HepG2 (cell line): ENCODE data around the gene OST4. TPM values are rescaled to one million over a fixed set of nuclear protein-coding genes. Genes with fewer than 3 reads are reported as not detected.

Experiments
- ATAC-seq: fragments of 200-7000 bp; cut with Tn5 transposase; 3 replicates; pipeline ENCODE4 v1.9.1; 2020; ENCODE audit warnings: mild to moderate bottlenecking, moderate library complexity
- BruUV-seq: library from RNA; stranded (reverse); fragments of 400-500 nt; replicated peaks from 2 replicates; lab custom pipeline; 2021; lab: Mats Ljungman, UMichigan
- CTCF ChIA-PET: fragments of 300-600 bp; formaldehyde crosslinking; extraction: SDS; loops from one replicate; lab custom pipeline; 2021; ENCODE audit warnings: low total read pairs, inconsistent platforms, low intra/inter-chr PET ratio; lab: Yijun Ruan, JAX
- POLR2A ChIA-PET: fragments of 350-600 bp; sonication (Branson Sonifier 250); formaldehyde crosslinking; loops from one replicate; lab custom pipeline; 2020; ENCODE audit warnings: antibody characterized with exemption, inconsistent platforms; lab: Yijun Ruan, JAX
- DNase-seq: peaks from one replicate; pipeline ENCODE4 v3.0.0-alpha.2; 2015; ENCODE audit warnings: low spot score
- FAIRE-seq: peaks from 3 replicates; lab custom pipeline; 2011; peaks lifted over from hg19 to GRCh38; lab: Jason Lieb, UNC
- H2AFZ ChIP-seq: one replicate; pipeline ENCODE4 v1.6.1; 2011; ENCODE audit warnings: low read length, inconsistent platforms
- H3K27ac ChIP-seq: fragments of 300-600 bp; 3 replicates; pipeline ENCODE4 v1.8.0; 2011; ENCODE audit warnings: mixed run types, mild to moderate bottlenecking, mixed read lengths, low read length, inconsistent platforms; ENCODE audit not compliant: insufficient read depth; ENCODE audit errors: extremely low read length
- H3K27me3 ChIP-seq, 2 experiments: fragments of 200-600 bp in 1 of 2; 2 replicates in 1 of 2; 3 replicates in 1 of 2; pipeline versions ENCODE4 v1.6.0 to v1.8.0; 2011; ENCODE audit warnings: low read length in 2 of 2, mild to moderate bottlenecking in 2 of 2, moderate library complexity in 2 of 2, inconsistent platforms in 1 of 2; ENCODE audit not compliant: insufficient read depth in 2 of 2, control insufficient read depth in 1 of 2
- H3K36me3 ChIP-seq, 2 experiments: fragments of 200-600 bp in 1 of 2; replicated peaks in 1 of 2; 2 replicates in 1 of 2; 3 replicates in 1 of 2; pipeline versions ENCODE4 v1.5.1 to v1.8.0; 2011; ENCODE audit warnings: low read length in 2 of 2, inconsistent platforms in 1 of 2; ENCODE audit not compliant: insufficient read depth in 2 of 2, control insufficient read depth in 1 of 2
- H3K4me1 ChIP-seq: 2 replicates; pipeline ENCODE4 v1.5.1; 2012; ENCODE audit warnings: low read length, inconsistent platforms; ENCODE audit not compliant: insufficient read depth
- H3K4me2 ChIP-seq: 2 replicates; pipeline ENCODE4 v1.6.0; 2011; ENCODE audit warnings: low read depth, low read length, inconsistent platforms
- H3K4me3 ChIP-seq, 3 experiments: fragments of 200-600 bp in 1 of 3; sonication (generic), shearing (Covaris generic) in 1 of 3; replicated peaks in 1 of 3; 2 replicates each; pipeline ENCODE4 v1.5.1; 2011 to 2016; ENCODE audit warnings: low read length in 3 of 3, inconsistent platforms in 2 of 3, low read depth in 2 of 3, mild to moderate bottlenecking in 2 of 3, control low read depth in 1 of 3, mixed read lengths in 1 of 3; ENCODE audit not compliant: insufficient read depth in 1 of 3
- H3K79me2 ChIP-seq: one replicate; pipeline ENCODE4 v1.6.1; 2011; ENCODE audit warnings: low read length, inconsistent platforms; ENCODE audit not compliant: insufficient read depth
- H3K9ac ChIP-seq: 2 replicates; pipeline ENCODE4 v1.6.0; 2011; ENCODE audit warnings: mild to moderate bottlenecking, low read depth, low read length, inconsistent platforms; ENCODE audit not compliant: insufficient read depth
- H3K9me3 ChIP-seq: 2 replicates; pipeline ENCODE4 v1.5.1; 2012; ENCODE audit warnings: mild to moderate bottlenecking, low read length
- H4K20me1 ChIP-seq: 2 replicates; pipeline ENCODE4 v1.6.0; 2011; ENCODE audit warnings: inconsistent platforms, mild to moderate bottlenecking, low read length, moderate library complexity; ENCODE audit not compliant: insufficient read depth
- ATF6 ChIP-seq: sonication (generic); formaldehyde crosslinking; conservative IDR thresholded peaks from 2 replicates; pipeline ENCODE4 v1.4.0; 2020; ENCODE audit warnings: missing genetic modification reagents
- HCFC1 ChIP-seq: fragments of 150-350 bp; IDR thresholded peaks from 2 replicates; pipeline ENCODE4 v1.6.1; 2014; ENCODE audit warnings: low read depth, low read length
- KDM2A ChIP-seq: sonication (generic); formaldehyde crosslinking; IDR thresholded peaks from 2 replicates; pipeline ENCODE4 v1.4.0; 2020; ENCODE audit warnings: low read depth, missing genetic modification reagents, borderline replicate concordance
- KLF12 ChIP-seq: sonication (generic); formaldehyde crosslinking; IDR thresholded peaks from 2 replicates; pipeline ENCODE4 v1.4.0; 2020; ENCODE audit warnings: missing genetic modification reagents, borderline replicate concordance
- POLR2G ChIP-seq: fragments of 200-400 bp; formaldehyde crosslinking; IDR thresholded peaks from 2 replicates; pipeline ENCODE4 v1.6.1; 2018; ENCODE audit warnings: mild to moderate bottlenecking, low read depth, low read length, moderate library complexity
- STAG1 ChIP-seq: sonication (generic); formaldehyde crosslinking; IDR thresholded peaks from 2 replicates; pipeline ENCODE4 v1.4.0; 2020; ENCODE audit warnings: missing genetic modification reagents
- ZNF816 ChIP-seq: sonication (generic); formaldehyde crosslinking; IDR thresholded peaks from 2 replicates; pipeline ENCODE4 v1.8.0; 2022; ENCODE audit warnings: missing genetic modification reagents, mild to moderate bottlenecking, borderline replicate concordance
- WGBS: methylation state at CpG from one replicate; pipeline ENCODE4 v1.1.6; 2017; ENCODE audit warnings: low lambda C conversion rate; 5-methylcytosine and 5-hydroxymethylcytosine counted together
- in situ Hi-C: cut with HindIII; loops from 2 replicates; pipeline ENCODE4 v1.10.0; 2017; ENCODE audit warnings: low pct_unique_long_range_greater_than_20kb; ENCODE audit not compliant: extremely low pct_ligation_motif_present
- intact Hi-C: fragments of 100-400 bp; cut with micrococcal nuclease; formaldehyde crosslinking; loops from one replicate; pipeline ENCODE4 v1.10.0; 2022; ENCODE audit not compliant: unreplicated experiment
- polyA plus RNA-seq, 8 experiments: library from polyadenylated mRNA; depleted of rRNA in 3 of 8; stranded (reverse) in 7 of 8; unstranded in 1 of 8; fragments of >200 nt; fragmentation: Illumina TruSeq in 4 of 8; extraction: Trizol in 4 of 8; gene quantifications; 2 replicates each; pipeline versions ENCODE4 v1.2.1 to v1.2.3, GENCODE V29; 2011 to 2016; ENCODE audit warnings: low read depth in 4 of 8, missing spikeins in 1 of 8, mixed read lengths in 1 of 8; ENCODE audit not compliant: insufficient read depth in 1 of 8
- total RNA-seq, 5 experiments: library from RNA; depleted of rRNA; stranded (reverse); fragments of >200 nt; fragmentation: Illumina TruSeq; extraction: Trizol; gene quantifications; 2 replicates each; pipeline ENCODE4 v1.2.3, GENCODE V29; 2016; ENCODE audit warnings: low read depth in 1 of 5
- TF ChIP-seq, protein P1 (sequence below): sonication (generic); formaldehyde crosslinking; IDR thresholded peaks from 2 replicates; pipeline ENCODE4 v1.4.0; 2020; ENCODE audit warnings: missing genetic modification reagents
- TF ChIP-seq, protein P2 (sequence below): sonication (generic); formaldehyde crosslinking; IDR thresholded peaks from 2 replicates; pipeline ENCODE4 v1.5.0; 2020; ENCODE audit warnings: mild to moderate bottlenecking, missing genetic modification reagents, moderate library complexity

OST4 gene
- total and polyA plus RNA-seq, 2 of the 13 experiments (the other 11 are each of a cell fraction or from before 2014, with no cell fraction given): 498 to 584 TPM

DNA sequence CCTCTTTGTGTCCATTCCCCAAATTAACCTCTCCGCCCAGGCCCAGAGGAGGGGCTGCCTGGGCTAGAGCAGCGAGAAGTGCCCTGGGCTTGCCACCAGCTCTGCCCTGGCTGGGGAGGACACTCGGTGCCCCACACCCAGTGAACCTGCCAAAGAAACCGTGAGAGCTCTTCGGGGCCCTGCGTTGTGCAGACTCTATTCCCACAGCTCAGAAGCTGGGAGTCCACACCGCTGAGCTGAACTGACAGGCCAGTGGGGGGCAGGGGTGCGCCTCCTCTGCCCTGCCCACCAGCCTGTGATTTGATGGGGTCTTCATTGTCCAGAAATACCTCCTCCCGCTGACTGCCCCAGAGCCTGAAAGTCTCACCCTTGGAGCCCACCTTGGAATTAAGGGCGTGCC lies 28.6 kb upstream of the OST4 start:
- CTCF ChIA-PET: interaction anchor here (3.3 kb wide), 1 partner anchor 92 kb away, joined by 43 read pairs; no protein-coding TSS in a partner anchor
- Histone ChIP-seq H4K20me1 (no peaks in the 10 kb centered on the region), H3K4me3 (no peak overlapping the region), H2AFZ (no peak overlapping the region), H3K9me3 (no peaks in the 10 kb centered on the region), H3K4me1 (peaks cover 21% of the 10 kb centered on the region), H3K36me3 (peaks cover 4 to 33% of the 10 kb centered on the region in 2 experiments), H3K27ac (no peak overlapping the region), H3K79me2 (peaks cover 3% of the 10 kb centered on the region), H3K4me2 (no peak overlapping the region), H3K27me3 (no peaks in the 10 kb centered on the region), H3K9ac (no peak overlapping the region)
- intact Hi-C loops: no loop called here
- WGBS: 94% methylated on average over 10 of the region's 10 CpGs
- POLR2A ChIA-PET: no interaction called here
- FAIRE-seq (no peak), DNase-seq (no peak), ATAC-seq (no peak)
- no TSS peak for BruUV-seq
- no peak for TF ChIP-seq HCFC1
- no peak for TF ChIP-seq ATF6 (CRISPR knock-in tag)
- TF ChIP-seq STAG1: 0 out of 2 replicates have a peak, but pooled peaks have one; percentile 22
- TF ChIP-seq POLR2G: 0 out of 2 replicates have a peak, but pooled peaks have one; percentile 43
- TF ChIP-seq, protein P1, sequence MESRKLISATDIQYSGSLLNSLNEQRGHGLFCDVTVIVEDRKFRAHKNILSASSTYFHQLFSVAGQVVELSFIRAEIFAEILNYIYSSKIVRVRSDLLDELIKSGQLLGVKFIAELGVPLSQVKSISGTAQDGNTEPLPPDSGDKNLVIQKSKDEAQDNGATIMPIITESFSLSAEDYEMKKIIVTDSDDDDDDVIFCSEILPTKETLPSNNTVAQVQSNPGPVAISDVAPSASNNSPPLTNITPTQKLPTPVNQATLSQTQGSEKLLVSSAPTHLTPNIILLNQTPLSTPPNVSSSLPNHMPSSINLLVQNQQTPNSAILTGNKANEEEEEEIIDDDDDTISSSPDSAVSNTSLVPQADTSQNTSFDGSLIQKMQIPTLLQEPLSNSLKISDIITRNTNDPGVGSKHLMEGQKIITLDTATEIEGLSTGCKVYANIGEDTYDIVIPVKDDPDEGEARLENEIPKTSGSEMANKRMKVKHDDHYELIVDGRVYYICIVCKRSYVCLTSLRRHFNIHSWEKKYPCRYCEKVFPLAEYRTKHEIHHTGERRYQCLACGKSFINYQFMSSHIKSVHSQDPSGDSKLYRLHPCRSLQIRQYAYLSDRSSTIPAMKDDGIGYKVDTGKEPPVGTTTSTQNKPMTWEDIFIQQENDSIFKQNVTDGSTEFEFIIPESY (CRISPR knock-in tag): peak; percentile 54
- TF ChIP-seq KLF12: no peak
- TF ChIP-seq, protein P2, sequence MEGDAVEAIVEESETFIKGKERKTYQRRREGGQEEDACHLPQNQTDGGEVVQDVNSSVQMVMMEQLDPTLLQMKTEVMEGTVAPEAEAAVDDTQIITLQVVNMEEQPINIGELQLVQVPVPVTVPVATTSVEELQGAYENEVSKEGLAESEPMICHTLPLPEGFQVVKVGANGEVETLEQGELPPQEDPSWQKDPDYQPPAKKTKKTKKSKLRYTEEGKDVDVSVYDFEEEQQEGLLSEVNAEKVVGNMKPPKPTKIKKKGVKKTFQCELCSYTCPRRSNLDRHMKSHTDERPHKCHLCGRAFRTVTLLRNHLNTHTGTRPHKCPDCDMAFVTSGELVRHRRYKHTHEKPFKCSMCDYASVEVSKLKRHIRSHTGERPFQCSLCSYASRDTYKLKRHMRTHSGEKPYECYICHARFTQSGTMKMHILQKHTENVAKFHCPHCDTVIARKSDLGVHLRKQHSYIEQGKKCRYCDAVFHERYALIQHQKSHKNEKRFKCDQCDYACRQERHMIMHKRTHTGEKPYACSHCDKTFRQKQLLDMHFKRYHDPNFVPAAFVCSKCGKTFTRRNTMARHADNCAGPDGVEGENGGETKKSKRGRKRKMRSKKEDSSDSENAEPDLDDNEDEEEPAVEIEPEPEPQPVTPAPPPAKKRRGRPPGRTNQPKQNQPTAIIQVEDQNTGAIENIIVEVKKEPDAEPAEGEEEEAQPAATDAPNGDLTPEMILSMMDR (CRISPR knock-in tag): peak; percentile 41
- no peak for TF ChIP-seq ZNF816 (CRISPR knock-in tag)
- 0 out of 2 replicates have a peak, but pooled peaks have one; percentile 24 for TF ChIP-seq KDM2A (CRISPR knock-in tag)
- in situ Hi-C loops: no loop called here
